ENCODE data around the gene ULBP2.

DNA sequence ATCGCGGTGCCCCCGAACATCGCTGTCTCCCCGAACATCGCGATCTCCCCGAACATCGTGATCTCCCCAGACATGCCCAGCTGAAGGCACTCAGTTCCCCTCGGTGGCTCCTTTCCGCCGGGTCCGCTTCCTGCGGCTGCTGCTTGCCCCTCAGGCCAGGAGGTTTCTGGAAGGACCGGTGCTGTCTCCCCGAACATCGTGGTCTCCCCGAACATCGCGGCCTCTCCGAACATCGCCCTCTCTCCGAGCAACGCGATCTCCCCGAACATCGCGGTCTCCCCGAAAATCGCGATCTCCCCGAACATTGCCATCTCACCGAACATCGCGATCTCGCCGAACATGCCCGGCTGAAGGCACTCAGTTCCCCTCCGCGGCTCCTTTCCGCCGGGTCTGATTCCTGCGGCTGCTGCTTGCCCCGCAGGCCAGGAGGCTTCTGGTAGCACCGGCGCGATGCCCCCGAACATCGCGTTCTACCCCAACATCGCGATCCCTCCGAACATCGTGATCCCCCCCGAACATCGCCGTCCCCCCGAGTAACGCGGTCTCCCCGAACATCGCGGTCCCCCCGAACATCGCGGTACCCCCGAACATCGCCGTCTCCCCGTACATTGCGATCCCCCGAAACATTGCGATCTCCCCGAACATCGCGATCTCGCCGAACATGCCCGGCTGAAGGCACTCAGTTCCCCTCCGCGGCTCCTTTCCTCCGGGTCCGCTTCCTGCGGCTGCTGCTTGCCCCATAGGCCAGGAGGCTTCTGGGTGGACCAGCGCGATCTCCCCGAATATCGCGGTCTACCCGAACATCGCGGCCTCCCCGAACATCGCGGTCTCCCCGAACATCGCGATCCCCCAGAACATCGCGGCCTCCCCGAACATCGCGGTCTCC is 22.7 kb downstream of the ULBP2 start:
- TF ChIP-seq, protein P1, sequence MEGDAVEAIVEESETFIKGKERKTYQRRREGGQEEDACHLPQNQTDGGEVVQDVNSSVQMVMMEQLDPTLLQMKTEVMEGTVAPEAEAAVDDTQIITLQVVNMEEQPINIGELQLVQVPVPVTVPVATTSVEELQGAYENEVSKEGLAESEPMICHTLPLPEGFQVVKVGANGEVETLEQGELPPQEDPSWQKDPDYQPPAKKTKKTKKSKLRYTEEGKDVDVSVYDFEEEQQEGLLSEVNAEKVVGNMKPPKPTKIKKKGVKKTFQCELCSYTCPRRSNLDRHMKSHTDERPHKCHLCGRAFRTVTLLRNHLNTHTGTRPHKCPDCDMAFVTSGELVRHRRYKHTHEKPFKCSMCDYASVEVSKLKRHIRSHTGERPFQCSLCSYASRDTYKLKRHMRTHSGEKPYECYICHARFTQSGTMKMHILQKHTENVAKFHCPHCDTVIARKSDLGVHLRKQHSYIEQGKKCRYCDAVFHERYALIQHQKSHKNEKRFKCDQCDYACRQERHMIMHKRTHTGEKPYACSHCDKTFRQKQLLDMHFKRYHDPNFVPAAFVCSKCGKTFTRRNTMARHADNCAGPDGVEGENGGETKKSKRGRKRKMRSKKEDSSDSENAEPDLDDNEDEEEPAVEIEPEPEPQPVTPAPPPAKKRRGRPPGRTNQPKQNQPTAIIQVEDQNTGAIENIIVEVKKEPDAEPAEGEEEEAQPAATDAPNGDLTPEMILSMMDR (IDR thresholded peaks at IDR 0.05; ENCODE audit: low read depth, low read length): no peak
- no peak for TF ChIP-seq EZH2phosphoT487 (IDR thresholded peaks at IDR 0.05; ENCODE audit: low read depth)

Measured in OCI-LY3 (cell line).